ENCODE results near the gene GDPGP1. TPM values are rescaled to one million over a fixed set of nuclear protein-coding genes. Genes with fewer than 3 reads are reported as not detected.

Gene GDPGP1
- total and polyA plus RNA-seq, 10 of the 15 experiments (the other 5 are each of a cell fraction or from before 2014, with no cell fraction given), result 0.68 to 8.9 (median 3.0) TPM

GRCh38 chr15:90209591-90209990 is 24.4 kb upstream of the GDPGP1 start (continued):
- TF ChIP-seq E2F4 (IDR thresholded peaks at IDR 0.05; ENCODE audit: low read depth, low read length) (no peak), TAF1 (IDR thresholded peaks at IDR 0.05; ENCODE audit: borderline replicate concordance, low read depth, low read length) (no peak), BMI1 (IDR thresholded peaks at IDR 0.05; ENCODE audit: borderline replicate concordance) (no peak), PRDM15 (CRISPR knock-in tag; IDR thresholded peaks at IDR 0.05) (no peak), ZNF274 (IDR thresholded peaks at IDR 0.05; ENCODE audit: insufficient read depth, insufficient read length) (no peak), PKNOX1 (IDR thresholded peaks at IDR 0.05) (peak; percentile 7; the same call in 1 of the 2 replicates), CBX3 (IDR thresholded peaks at IDR 0.05; ENCODE audit: borderline replicate concordance, low read depth) (no peak), FOXK2 (IDR thresholded peaks at IDR 0.05) (no peak), WRNIP1 (IDR thresholded peaks at IDR 0.05; ENCODE audit: borderline replicate concordance, low read depth, low read length) (no peak), RELA (IDR thresholded peaks at IDR 0.05; ENCODE audit: borderline replicate concordance, partially characterized antibody) (peak; percentile 58), IRF4 (IDR thresholded peaks at IDR 0.05; ENCODE audit: low read depth, low read length) (peak; percentile 89), HSF1 (IDR thresholded peaks at IDR 0.05; ENCODE audit: low read depth, low read length) (no peak), ZNF24 (IDR thresholded peaks at IDR 0.05) (no peak), SMARCA5 (IDR thresholded peaks at IDR 0.05) (peak; percentile 79; the same call in 1 of the 2 replicates)
